K562 (cell line): Measurements from ENCODE around the gene DIAPH1. TPM values are rescaled to one million over a fixed set of nuclear protein-coding genes. Genes with fewer than 3 reads are reported as not detected.

Experiments used
- ATAC-seq: fragments of 200-7000 bp; cut with Tn5 transposase; 3 replicates; pipeline ENCODE4 v1.9.1; 2020; ENCODE audit warnings: moderate library complexity
- BruUV-seq: library from RNA; stranded (reverse); fragments of 400-500 nt; replicated peaks from 2 replicates; lab custom pipeline; 2021; lab: Mats Ljungman, UMichigan
- CTCF ChIA-PET: fragments of 300-600 bp; formaldehyde crosslinking; extraction: SDS; loops from one replicate; lab custom pipeline; 2021; ENCODE audit warnings: low intra/inter-chr PET ratio; lab: Yijun Ruan, JAX
- POLR2A ChIA-PET: fragments of 300-600, 350-650 bp; sonication (Branson Sonifier 250); formaldehyde crosslinking; extraction: SDS; loops from one replicate; lab custom pipeline; 2021; ENCODE audit warnings: antibody characterized with exemption, inconsistent platforms; lab: Yijun Ruan, JAX
- DNase-seq, 4 experiments: peaks; one replicate each; pipeline versions ENCODE4 v3.0.0 to v3.0.0-alpha.2; 2011 to 2018; ENCODE audit warnings: low spot score in 3 of 4, mixed read lengths in 3 of 4; ENCODE audit errors: extremely low read depth in 1 of 4
- FAIRE-seq: peaks from 2 replicates; lab custom pipeline; 2011; peaks lifted over from hg19 to GRCh38; lab: Jason Lieb, UNC
- H2AFZ ChIP-seq: 2 replicates; pipeline ENCODE4 v1.6.0; 2011; ENCODE audit warnings: low read depth, low read length, control low read depth, inconsistent platforms
- H3K27ac ChIP-seq: fragments of 200-600 bp; 3 replicates; pipeline ENCODE4 v1.8.0; 2011; ENCODE audit warnings: low read depth, mild to moderate bottlenecking, control low read depth, inconsistent platforms, low read length, moderate library complexity, mixed read lengths; ENCODE audit errors: extremely low read depth
- H3K27me3 ChIP-seq, 2 experiments: fragments of 300-600 bp in 1 of 2; 2 replicates in 1 of 2; 3 replicates in 1 of 2; pipeline versions ENCODE4 v1.6.0 to v1.8.0; 2011; ENCODE audit warnings: inconsistent platforms in 2 of 2, low read length in 2 of 2, mild to moderate bottlenecking in 1 of 2, mixed read lengths in 1 of 2, moderate library complexity in 1 of 2; ENCODE audit not compliant: control insufficient read depth in 2 of 2, insufficient read depth in 2 of 2
- H3K36me3 ChIP-seq: fragments of 300-600 bp; 3 replicates; pipeline ENCODE4 v1.8.0; 2011; ENCODE audit warnings: mild to moderate bottlenecking, low read length, inconsistent platforms; ENCODE audit not compliant: control insufficient read depth, insufficient read depth
- H3K4me1 ChIP-seq, 2 experiments: fragments of 200-600 bp in 1 of 2; replicated peaks in 1 of 2; 2 replicates in 1 of 2; 3 replicates in 1 of 2; pipeline versions ENCODE4 v1.5.1 to v1.8.0; 2011; ENCODE audit warnings: inconsistent platforms in 2 of 2, low read length in 2 of 2, mild to moderate bottlenecking in 1 of 2, mixed read lengths in 1 of 2, moderate library complexity in 1 of 2; ENCODE audit not compliant: control insufficient read depth in 2 of 2, insufficient read depth in 2 of 2
- H3K4me2 ChIP-seq: 2 replicates; pipeline ENCODE4 v1.6.1; 2011; ENCODE audit warnings: low read length, control low read depth, inconsistent platforms, mixed read lengths; ENCODE audit not compliant: insufficient read depth
- H3K4me3 ChIP-seq: fragments of 200-600 bp; sonication (generic), shearing (Covaris generic); 2 replicates; pipeline ENCODE4 v1.5.1; 2016; ENCODE audit warnings: control low read depth, inconsistent platforms
- H3K79me2 ChIP-seq: fragments of 200-600 bp; 3 replicates; pipeline ENCODE4 v1.8.0; 2011; ENCODE audit warnings: low read length, inconsistent platforms; ENCODE audit not compliant: control insufficient read depth, insufficient read depth
- H3K9ac ChIP-seq, 2 experiments: 2 replicates each; pipeline versions ENCODE4 v1.6.0 to v1.6.1; 2011; ENCODE audit warnings: low read depth in 2 of 2, low read length in 2 of 2, control low read depth in 1 of 2, inconsistent platforms in 1 of 2, mild to moderate bottlenecking in 1 of 2, mixed read lengths in 1 of 2; ENCODE audit not compliant: insufficient read depth in 1 of 2
- H3K9me1 ChIP-seq: one replicate; pipeline ENCODE4 v1.6.0; 2011; ENCODE audit warnings: inconsistent platforms, mild to moderate bottlenecking, low read length, moderate library complexity; ENCODE audit not compliant: control insufficient read depth, insufficient read depth
- H3K9me3 ChIP-seq: replicated peaks from 2 replicates; pipeline ENCODE4 v1.5.1; 2011; ENCODE audit warnings: low read depth, low read length, inconsistent platforms; ENCODE audit not compliant: control insufficient read depth, insufficient read depth
- H4K20me1 ChIP-seq: replicated peaks from 2 replicates; pipeline ENCODE4 v1.6.1; 2011; ENCODE audit warnings: low read length, inconsistent platforms, mixed read lengths; ENCODE audit not compliant: control insufficient read depth, insufficient read depth
- ARID1B ChIP-seq: fragments of 450-650 bp; IDR thresholded peaks from 2 replicates; pipeline ENCODE4 v1.6.1; 2016; ENCODE audit warnings: antibody characterized with exemption, mild to moderate bottlenecking, inconsistent platforms
- BRF1 ChIP-seq: IDR thresholded peaks from 3 replicates; pipeline ENCODE4 v1.6.1; 2011; ENCODE audit warnings: borderline replicate concordance, mild to moderate bottlenecking; ENCODE audit not compliant: insufficient read length; ENCODE audit errors: extremely low read depth
- FIP1L1 ChIP-seq: fragments of 200-400 bp; formaldehyde crosslinking; IDR thresholded peaks from 2 replicates; pipeline ENCODE4 v1.6.1; 2018; ENCODE audit warnings: mild to moderate bottlenecking, low read depth, low read length; ENCODE audit not compliant: poor library complexity, severe bottlenecking
- GATAD2A ChIP-seq: fragments of 450-650 bp; IDR thresholded peaks from 2 replicates; pipeline ENCODE4 v1.6.1; 2017
- GTF2F1 ChIP-seq: IDR thresholded peaks from 2 replicates; pipeline ENCODE4 v1.6.1; 2011; ENCODE audit warnings: low read depth, low read length, improper control_type of control experiment
- MCM5 ChIP-seq: fragments of 450-650 bp; IDR thresholded peaks from 2 replicates; pipeline ENCODE4 v1.6.1; 2016; ENCODE audit warnings: low read depth
- RHOXF2B ChIP-seq: fragments of 250-450 bp; sonication (Bioruptor Pico); conservative IDR thresholded peaks from 2 replicates; pipeline ENCODE4 v1.5.1; 2021
- SAFB ChIP-seq: fragments of 200-400 bp; formaldehyde crosslinking; IDR thresholded peaks from 2 replicates; pipeline ENCODE4 v1.6.1; 2017; ENCODE audit warnings: low read depth, low read length, borderline replicate concordance
- SMAD2 ChIP-seq: fragments of 150-350 bp; IDR thresholded peaks from 2 replicates; pipeline ENCODE4 v1.6.1; 2014; ENCODE audit warnings: low read depth, mild to moderate bottlenecking, low read length
- SP1 ChIP-seq: sonication (generic); formaldehyde crosslinking; IDR thresholded peaks from 2 replicates; pipeline ENCODE4 v1.8.1; 2022; ENCODE audit warnings: mild to moderate bottlenecking, missing genetic modification reagents
- ZBED1 ChIP-seq: IDR thresholded peaks from 2 replicates; pipeline ENCODE4 v1.6.1; 2014
- ZBTB12 ChIP-seq: fragments of 250-450 bp; sonication (Bioruptor Pico); IDR thresholded peaks from 2 replicates; pipeline ENCODE4 v1.4.0; 2020
- ZNF444 ChIP-seq: fragments of 250-450 bp; sonication (Bioruptor Pico); IDR thresholded peaks from 2 replicates; pipeline ENCODE4 v1.4.0; 2020; ENCODE audit warnings: mild to moderate bottlenecking, moderate library complexity
- WGBS: fragments of 100-300 bp; shearing (Covaris generic); methylation state at CpG from one replicate; pipeline ENCODE4 v1.1.6; 2016; ENCODE audit warnings: low coverage, mixed read lengths; ENCODE audit not compliant: insufficient coverage; ENCODE audit errors: missing lambda C conversion rate; 5-methylcytosine and 5-hydroxymethylcytosine counted together
- in situ Hi-C: fragments of 300-500 bp; cut with MboI; formaldehyde crosslinking; loops from 4 replicates; pipeline ENCODE4 v1.15.0; 2018; ENCODE audit warnings: inconsistent platforms, mixed read lengths
- intact Hi-C: fragments of 100-400 bp; cut with micrococcal nuclease; formaldehyde crosslinking; loops from 2 replicates; pipeline ENCODE4 v1.14.2; 2022
- polyA plus RNA-seq, 8 experiments: library from polyadenylated mRNA; depleted of rRNA in 4 of 8; stranded (reverse) in 5 of 8; unstranded in 3 of 8; fragments of >200 nt; fragmentation: Nextera tagmentation in 2 of 8; fragmentation: Illumina TruSeq in 1 of 8; extraction: Ambion mirVana in 2 of 8; extraction: Trizol in 1 of 8; gene quantifications; 2 replicates each; pipeline versions ENCODE4 v1.2.1 to v1.2.3, GENCODE V29; 2011 to 2014; ENCODE audit warnings: inconsistent platforms in 1 of 8, missing spikeins in 1 of 8
- total RNA-seq, 7 experiments: library from RNA; depleted of rRNA in 6 of 7; stranded (reverse); fragments of >200 nt in 6 of 7; fragmentation: Illumina TruSeq in 2 of 7; extraction: Trizol in 2 of 7; gene quantifications; 2 replicates each; pipeline versions ENCODE4 v1.2.1 to v1.2.3, GENCODE V29; 2011 to 2021; ENCODE audit warnings: low replicate concordance in 1 of 7

The DIAPH1 gene
- total and polyA plus RNA-seq, 9 of the 15 experiments (the other 6 are each of a cell fraction or from before 2014, with no cell fraction given): 60.8 to 328 (median 97.8) TPM

GRCh38 chr5:141489841-141490240 is 129.0 kb downstream of the DIAPH1 start:
- Histone ChIP-seq H3K9me1 (no peaks in the 10 kb centered on the region), H3K4me3 (no peak overlapping the region), H3K4me1 (peaks cover 0 to 18% of the 10 kb centered on the region in 2 experiments; a peak in 2 of 5 replicates), H3K36me3 (no peaks in the 10 kb centered on the region), H3K79me2 (no peaks in the 10 kb centered on the region), H2AFZ (no peak overlapping the region), H3K9me3 (no peaks in the 10 kb centered on the region), H3K4me2 (no peak overlapping the region), H3K27ac (no peak overlapping the region), H3K27me3 (peaks cover 55 to 97% of the 10 kb centered on the region in 2 experiments), H3K9ac (no peak overlapping the region), H4K20me1 (0 out of 2 replicates have a peak, but pooled peaks cover 5% of the 10 kb centered on the region)
- FAIRE-seq: no peak
- ChIA-PET CTCF (no interaction called here), POLR2A (interaction anchor here (0.6 to 1.5 kb wide), 2 partner anchors 26 to 379 kb away, joined by 3 to 5 read pairs; no protein-coding TSS in a partner anchor)
- 0% methylated on average over 10 of the region's 10 CpGs for WGBS
- in situ Hi-C loops: no loop called here
- TF ChIP-seq FIP1L1: no peak
- TF ChIP-seq ZNF444 (CRISPR knock-in tag): no peak
- no peak for TF ChIP-seq GATAD2A
- no peak for TF ChIP-seq ARID1B
- no peak for TF ChIP-seq RHOXF2B
- TF ChIP-seq ZBED1: no peak
- no peak for TF ChIP-seq SAFB
- no peak for TF ChIP-seq SMAD2
- TF ChIP-seq ZBTB12 (CRISPR knock-in tag): no peak
- no peak for TF ChIP-seq MCM5
- TF ChIP-seq SP1 (CRISPR knock-in tag): no peak
- no peak for TF ChIP-seq BRF1
- no peak for TF ChIP-seq GTF2F1
- no peak for ATAC-seq
- no TSS peak for BruUV-seq
- DNase-seq: no peak
- intact Hi-C loops: no loop called here
